ENCODE measurements around the gene HOXA6. TPM values are rescaled to one million over a fixed set of nuclear protein-coding genes. Genes with fewer than 3 reads are reported as not detected.

HOXA6 gene
- total and polyA plus RNA-seq, 4 donors = 0.97 to 7.6 (median 6.3) TPM; not detected in 1

DNA sequence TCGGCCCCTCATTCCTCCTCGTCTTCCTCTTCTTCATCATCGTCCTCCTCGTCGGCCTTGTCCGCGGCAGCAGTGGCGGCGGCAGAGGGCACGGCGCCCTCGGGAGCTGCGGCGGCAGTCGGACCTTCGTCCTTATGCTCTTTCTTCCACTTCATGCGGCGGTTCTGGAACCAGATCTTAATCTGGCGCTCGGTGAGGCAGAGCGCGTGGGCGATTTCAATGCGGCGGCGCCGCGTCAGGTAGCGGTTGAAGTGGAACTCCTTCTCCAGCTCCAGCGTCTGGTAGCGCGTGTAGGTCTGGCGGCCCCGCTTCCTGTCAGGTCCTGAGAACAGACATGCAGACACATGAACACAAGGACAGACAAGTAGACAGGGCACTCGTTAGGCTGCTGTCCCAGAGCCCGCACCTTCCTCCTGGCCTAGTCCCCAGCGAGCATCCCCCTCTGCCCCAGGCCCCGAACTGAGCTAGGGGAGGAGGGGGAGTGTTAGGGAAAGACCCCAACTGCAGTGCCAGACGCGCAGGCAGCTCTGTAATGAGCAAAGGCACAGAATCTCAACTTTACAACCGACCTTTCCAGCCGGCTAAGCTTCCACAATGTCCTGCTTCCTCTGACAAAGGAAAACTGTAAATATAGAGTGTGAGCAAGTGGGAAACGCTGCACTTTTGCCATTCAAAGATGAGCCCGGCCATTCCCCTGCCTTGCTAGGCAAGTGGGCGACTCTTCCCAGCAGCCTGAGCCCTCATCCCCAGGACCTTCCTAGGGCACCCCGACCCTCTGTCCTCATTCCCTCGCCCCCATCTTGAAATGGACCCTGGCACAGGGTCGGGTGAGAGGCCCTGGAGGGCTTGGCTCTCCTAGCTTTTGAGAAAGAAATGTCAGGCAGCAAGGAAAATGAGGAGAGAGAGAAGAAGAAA is 7.6 kb upstream of the HOXA6 start:
- WGBS, 2 donors = 55 to 80% methylated on average over 48 of the region's 48 CpGs
- no peak overlapping the region for H3K4me3 ChIP-seq (ENCODE audit: low read length in 2 of 2)
- ATAC-seq (ENCODE audit: low FRiP score) (no peak), DNase-seq (peak in 1 of 2 donors; percentile 84)
- no peaks in the 10 kb centered on the region for H3K9me3 ChIP-seq (ENCODE audit: control insufficient read depth, low read length)
- intact Hi-C loops (cut with DNase I) = loop anchor here (5.0 to 10.0 kb wide), 3 partner anchors 788 to 1298 kb away; partner anchors contain the start of genes CBX3 (in 1 of the 2) and HNRNPA2B1 (in 1 of the 2)
- no peaks in the 10 kb centered on the region for H3K36me3 ChIP-seq (ENCODE audit: control insufficient read depth in 1 of 2, insufficient read depth in 2 of 2, low read length in 1 of 2)
- H3K4me1 ChIP-seq (ENCODE audit: control insufficient read depth in 1 of 2, insufficient read depth in 2 of 2, low read length in 2 of 2) = peaks cover 0 to 2% of the 10 kb centered on the region in 2 donors
- no peaks in the 10 kb centered on the region for H3K27me3 ChIP-seq (ENCODE audit: control insufficient read depth in 1 of 2, insufficient read depth in 2 of 2, low read length in 1 of 2)
- no peak overlapping the region for H3K27ac ChIP-seq (ENCODE audit: low read depth in 1 of 2, low read length in 2 of 2)

DNA sequence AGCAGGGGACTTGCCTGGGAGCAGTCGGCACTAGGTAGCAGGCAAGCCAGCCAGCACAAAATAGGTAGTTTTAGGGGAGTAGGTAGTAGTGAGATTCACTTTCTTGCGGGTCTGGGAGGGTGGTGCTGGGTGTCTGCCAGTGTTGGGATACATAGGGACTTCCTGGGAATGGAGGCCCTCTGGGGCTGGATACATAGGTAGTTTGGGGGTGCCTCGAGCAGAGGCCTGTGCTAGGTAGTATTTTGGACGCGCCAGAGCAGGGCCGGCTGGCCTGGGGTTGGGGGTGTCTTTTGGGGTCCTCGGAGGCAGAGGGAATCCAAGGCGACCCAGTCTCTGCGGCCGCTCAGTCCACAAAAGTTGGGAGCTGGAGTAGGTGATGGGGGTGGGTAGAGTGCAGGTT is 6.8 kb upstream of the HOXA6 start:
- DNase-seq = no peak
- intact Hi-C loops (cut with DNase I) = loop anchor here in 1 of 2 donors (5.0 to 10.0 kb wide), 2 partner anchors 950 to 1297 kb away; partner anchors contain the start of genes CBX3 and HNRNPA2B1
- no peaks in the 10 kb centered on the region for H3K36me3 ChIP-seq (ENCODE audit: control insufficient read depth in 1 of 2, insufficient read depth in 2 of 2, low read length in 1 of 2)
- H3K4me3 ChIP-seq (ENCODE audit: low read length in 2 of 2) = no peak overlapping the region
- H3K27ac ChIP-seq (ENCODE audit: low read depth in 1 of 2, low read length in 2 of 2) = no peak overlapping the region
- 67 to 89% methylated on average over 10 of the region's 10 CpGs for WGBS, 2 donors
- H3K9me3 ChIP-seq (ENCODE audit: control insufficient read depth, low read length) = no peaks in the 10 kb centered on the region
- no peak for ATAC-seq (ENCODE audit: low FRiP score)
- H3K4me1 ChIP-seq (ENCODE audit: control insufficient read depth in 1 of 2, insufficient read depth in 2 of 2, low read length in 2 of 2) = peaks cover 0 to 2% of the 10 kb centered on the region in 2 donors
- no peaks in the 10 kb centered on the region for H3K27me3 ChIP-seq (ENCODE audit: control insufficient read depth in 1 of 2, insufficient read depth in 2 of 2, low read length in 1 of 2)

DNA sequence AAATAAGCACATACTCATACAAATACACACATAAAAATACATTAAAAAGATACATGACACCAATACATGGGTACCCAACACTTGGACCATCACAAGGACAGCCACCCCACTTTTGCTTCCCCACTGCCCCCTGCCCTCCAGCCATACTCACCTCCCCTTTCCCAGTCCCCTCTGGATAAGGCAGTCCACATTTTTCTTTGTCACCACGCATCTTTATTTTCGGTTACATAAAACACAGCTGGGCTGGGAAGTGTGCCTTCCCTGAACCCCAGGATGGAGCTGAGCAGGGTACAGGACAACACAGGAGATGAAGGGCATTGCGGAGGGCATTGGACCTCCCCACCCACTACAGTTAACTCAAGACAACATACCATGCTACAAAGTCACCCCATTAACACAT is 6.0 kb upstream of the HOXA6 start:
- DNase-seq = no peak
- Histone ChIP-seq H3K4me1 (ENCODE audit: control insufficient read depth in 1 of 2, insufficient read depth in 2 of 2, low read length in 2 of 2) (peaks cover 0 to 2% of the 10 kb centered on the region in 2 donors), H3K9me3 (ENCODE audit: control insufficient read depth, low read length) (no peaks in the 10 kb centered on the region), H3K4me3 (ENCODE audit: low read length in 2 of 2) (no peak overlapping the region), H3K27ac (ENCODE audit: low read depth in 1 of 2, low read length in 2 of 2) (no peak overlapping the region), H3K27me3 (ENCODE audit: control insufficient read depth in 1 of 2, insufficient read depth in 2 of 2, low read length in 1 of 2) (no peaks in the 10 kb centered on the region), H3K36me3 (ENCODE audit: control insufficient read depth in 1 of 2, insufficient read depth in 2 of 2, low read length in 1 of 2) (no peaks in the 10 kb centered on the region)
- ATAC-seq (ENCODE audit: low FRiP score) = no peak
- WGBS, 2 donors = 76 to 98% methylated on average over 3 of the region's 3 CpGs
- intact Hi-C loops (cut with DNase I) = loop anchor here in 1 of 2 donors (5.0 to 10.0 kb wide), 2 partner anchors 949 to 1296 kb away; partner anchors contain the start of genes CBX3 and HNRNPA2B1

DNA sequence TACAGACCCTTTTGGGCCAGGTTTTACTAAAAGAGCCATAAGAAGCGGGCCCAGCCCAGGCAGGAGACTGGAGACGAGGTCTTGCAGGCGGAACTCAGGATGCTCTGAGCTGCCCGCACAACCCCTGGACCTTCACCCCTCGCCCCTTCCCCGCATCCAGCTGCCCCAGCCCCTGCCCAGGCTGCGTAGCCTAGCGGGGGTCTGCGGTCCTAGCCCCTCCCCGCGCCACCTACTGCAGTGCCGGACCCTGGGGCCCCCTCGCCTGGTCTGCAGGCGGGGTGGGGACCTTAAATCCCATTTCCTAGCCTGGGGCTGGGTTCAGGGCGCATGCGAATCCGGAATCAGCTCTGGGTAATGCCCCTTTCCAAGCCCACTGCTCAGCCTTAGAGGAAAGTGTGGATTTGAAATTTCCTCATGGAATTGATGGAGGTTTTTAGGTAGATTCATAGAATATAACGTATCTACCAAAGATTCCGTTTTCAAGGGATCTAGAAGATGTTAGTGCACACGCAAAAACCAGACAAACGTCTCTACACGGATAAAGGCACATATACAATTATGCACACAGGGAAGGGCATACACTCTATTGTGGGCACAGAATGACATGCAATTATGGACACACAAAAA is 5.4 kb upstream of the HOXA6 start:
- no peaks in the 10 kb centered on the region for H3K36me3 ChIP-seq (ENCODE audit: control insufficient read depth in 1 of 2, insufficient read depth in 2 of 2, low read length in 1 of 2)
- intact Hi-C loops (cut with DNase I) = loop anchor here in 1 of 2 donors (5.0 to 10.0 kb wide), 2 partner anchors 948 to 1296 kb away; partner anchors contain the start of genes CBX3 and HNRNPA2B1
- ATAC-seq (ENCODE audit: low FRiP score) (no peak), DNase-seq (peak in 1 of 2 donors; percentile 77)
- no peaks in the 10 kb centered on the region for H3K9me3 ChIP-seq (ENCODE audit: control insufficient read depth, low read length)
- H3K27ac ChIP-seq (ENCODE audit: low read depth in 1 of 2, low read length in 2 of 2) = no peak overlapping the region
- no peaks in the 10 kb centered on the region for H3K27me3 ChIP-seq (ENCODE audit: control insufficient read depth in 1 of 2, insufficient read depth in 2 of 2, low read length in 1 of 2)
- peaks cover 0 to 2% of the 10 kb centered on the region in 2 donors for H3K4me1 ChIP-seq (ENCODE audit: control insufficient read depth in 1 of 2, insufficient read depth in 2 of 2, low read length in 2 of 2)
- 59 to 83% methylated on average over 22 of the region's 22 CpGs for WGBS, 2 donors
- H3K4me3 ChIP-seq (ENCODE audit: low read length in 2 of 2) = no peak overlapping the region

DNA sequence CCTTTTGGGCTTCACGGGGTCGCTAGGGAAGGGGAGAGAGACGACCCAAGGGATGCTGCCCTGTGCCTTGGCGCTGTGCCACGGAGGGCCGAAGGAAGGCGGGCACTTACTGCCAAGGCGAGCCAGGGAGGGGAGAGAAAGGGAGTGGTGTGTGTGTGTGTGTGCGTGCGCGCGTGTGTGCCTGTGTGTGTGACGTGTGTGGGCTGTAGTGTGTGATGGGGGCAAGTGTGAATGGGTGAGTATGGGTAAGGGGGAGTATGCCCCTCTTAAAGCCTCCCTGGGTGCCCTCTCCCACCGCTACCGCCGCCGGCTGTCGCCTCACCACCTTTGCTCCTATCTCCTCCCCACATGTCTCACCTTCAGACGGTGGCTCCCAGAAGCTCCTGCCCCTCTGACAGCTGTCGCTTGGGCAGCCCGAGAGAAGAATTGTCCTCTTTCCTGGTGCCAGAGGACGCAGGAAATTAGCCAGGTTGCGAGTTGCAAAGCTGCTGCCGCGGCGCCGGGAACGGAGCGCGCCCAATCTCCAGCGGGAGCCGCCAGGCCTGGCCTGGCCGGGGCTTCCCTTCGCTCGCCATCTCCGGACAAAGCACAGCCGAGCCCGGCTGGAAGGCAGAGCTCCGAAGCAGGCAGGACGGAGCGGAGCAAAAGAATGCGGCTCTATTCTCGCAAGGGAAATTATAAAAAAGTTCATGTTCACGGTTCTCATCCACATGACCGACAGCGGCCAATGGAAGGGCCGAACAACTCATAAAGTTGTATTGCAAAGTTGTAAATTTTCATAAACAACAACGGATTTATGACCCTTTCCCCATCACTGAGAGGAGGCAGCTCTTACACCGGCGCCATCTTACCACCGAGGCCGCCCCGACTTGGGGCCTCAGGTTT is 4.6 kb upstream of the HOXA6 start, which contains the start of gene HOXA3:
TSS of gene HOXA3 (minus strand) at position 653 of the 885 bp plus-strand sequence. CDS start 41,943 bp downstream, outside the sequence.
- WGBS, 2 donors = 8 to 9% methylated on average over 48 to 53 of the region's 53 CpGs
- Histone ChIP-seq H3K36me3 (ENCODE audit: control insufficient read depth in 1 of 2, insufficient read depth in 2 of 2, low read length in 1 of 2) (no peaks in the 10 kb centered on the region), H3K4me1 (ENCODE audit: control insufficient read depth in 1 of 2, insufficient read depth in 2 of 2, low read length in 2 of 2) (peaks cover 0 to 2% of the 10 kb centered on the region in 2 donors), H3K9me3 (ENCODE audit: control insufficient read depth, low read length) (no peaks in the 10 kb centered on the region), H3K4me3 (ENCODE audit: low read length in 2 of 2) (peak within 1 kb of the TSS; percentile 4 to 23), H3K27me3 (ENCODE audit: control insufficient read depth in 1 of 2, insufficient read depth in 2 of 2, low read length in 1 of 2) (no peaks in the 10 kb centered on the region), H3K27ac (ENCODE audit: low read depth in 1 of 2, low read length in 2 of 2) (peak within 1 kb of the TSS; percentile 23 to 65)
- DNase-seq (peak in 1 of 2 donors; percentile 88), ATAC-seq (ENCODE audit: low FRiP score) (peak; percentile 58)
- intact Hi-C loops (cut with DNase I) = loop anchor here in 1 of 2 donors (5.0 to 10.0 kb wide), 2 partner anchors 947 to 1295 kb away; partner anchors contain the start of genes CBX3 and HNRNPA2B1

DNA sequence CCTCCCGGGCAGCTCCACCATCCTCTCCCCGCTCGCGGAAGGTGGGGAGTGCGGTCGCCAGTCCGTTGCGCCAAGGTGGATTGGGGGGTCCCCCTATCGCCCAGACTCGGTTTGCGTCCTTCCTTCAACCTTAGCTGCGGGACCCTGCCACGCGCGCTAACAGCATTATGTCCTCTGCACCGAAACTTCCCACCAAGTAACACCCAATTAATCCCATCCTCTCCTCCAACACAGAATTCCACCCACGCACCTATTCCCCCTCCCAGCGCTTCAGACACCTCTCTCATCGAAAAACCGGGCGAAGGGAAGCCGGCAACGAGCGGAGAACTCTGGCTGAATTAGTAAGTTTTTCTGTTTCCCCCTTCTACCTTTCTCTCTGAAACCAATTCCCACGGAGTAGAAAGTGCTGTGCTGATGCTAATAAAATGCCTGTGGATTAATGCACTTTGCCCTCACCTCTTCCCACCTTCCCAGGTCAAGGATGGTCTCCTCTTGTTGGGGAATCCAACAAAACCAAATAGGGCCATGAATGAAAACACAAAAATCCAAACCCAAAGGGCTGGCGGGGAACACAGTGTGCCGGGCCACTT is 3.9 kb upstream of the HOXA6 start:
- WGBS, 2 donors = 6 to 8% methylated on average over 27 of the region's 27 CpGs
- ATAC-seq (ENCODE audit: low FRiP score) (no peak), DNase-seq (no peak)
- Histone ChIP-seq H3K4me3 (ENCODE audit: low read length in 2 of 2) (peak overlapping the region; percentile 4 to 23), H3K36me3 (ENCODE audit: control insufficient read depth in 1 of 2, insufficient read depth in 2 of 2, low read length in 1 of 2) (no peaks in the 10 kb centered on the region), H3K27me3 (ENCODE audit: control insufficient read depth in 1 of 2, insufficient read depth in 2 of 2, low read length in 1 of 2) (no peaks in the 10 kb centered on the region), H3K27ac (ENCODE audit: low read depth in 1 of 2, low read length in 2 of 2) (peak overlapping the region in 1 of 2 donors; percentile 65), H3K9me3 (ENCODE audit: control insufficient read depth, low read length) (no peaks in the 10 kb centered on the region), H3K4me1 (ENCODE audit: control insufficient read depth in 1 of 2, insufficient read depth in 2 of 2, low read length in 2 of 2) (peaks cover 0 to 2% of the 10 kb centered on the region in 2 donors)
- intact Hi-C loops (cut with DNase I) = loop anchor here in 1 of 2 donors (5.0 to 10.0 kb wide), 2 partner anchors 947 to 1294 kb away; partner anchors contain the start of genes CBX3 and HNRNPA2B1

DNA sequence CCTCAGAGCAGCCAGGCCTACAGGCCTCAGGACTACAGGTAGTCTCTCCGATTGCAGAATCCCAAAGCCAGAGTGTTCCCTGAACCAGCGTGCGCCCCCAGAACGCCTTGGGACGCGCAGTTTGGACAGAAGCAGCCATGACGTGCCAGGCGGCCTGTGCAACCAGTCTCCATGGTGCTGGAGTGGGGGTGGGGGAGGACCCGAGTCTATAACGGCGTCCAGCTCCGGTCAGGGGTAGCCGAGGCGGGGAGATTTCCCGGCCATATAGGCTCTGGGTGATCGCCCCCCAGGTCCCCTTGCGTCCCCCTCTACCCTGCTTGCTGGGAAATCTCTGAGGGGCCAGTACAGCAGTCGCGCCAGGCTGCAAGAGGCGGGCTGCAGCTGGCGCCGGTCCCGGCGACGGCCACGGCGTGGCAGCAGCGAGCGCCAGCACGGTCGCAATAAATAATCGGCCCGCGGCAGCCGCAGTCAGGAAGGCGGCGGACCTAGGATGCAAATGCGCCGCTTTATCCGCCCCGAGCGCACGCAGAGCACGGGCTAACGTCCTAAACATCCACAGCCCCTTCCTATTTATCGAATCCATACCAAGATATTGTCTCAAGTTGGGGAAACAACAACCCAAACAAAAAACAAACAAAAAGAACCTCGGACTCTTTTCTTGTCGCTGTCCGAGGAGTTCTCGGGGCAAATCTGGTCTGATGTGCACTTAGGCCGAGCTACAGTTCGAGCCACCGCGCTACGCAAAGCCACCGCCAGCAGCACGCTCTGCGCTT is 3.2 kb upstream of the HOXA6 start:
- Histone ChIP-seq H3K4me1 (ENCODE audit: control insufficient read depth in 1 of 2, insufficient read depth in 2 of 2, low read length in 2 of 2) (peaks cover 0 to 2% of the 10 kb centered on the region in 2 donors), H3K36me3 (ENCODE audit: control insufficient read depth in 1 of 2, insufficient read depth in 2 of 2, low read length in 1 of 2) (no peaks in the 10 kb centered on the region), H3K27ac (ENCODE audit: low read depth in 1 of 2, low read length in 2 of 2) (peak overlapping the region in 1 of 2 donors; percentile 65), H3K4me3 (ENCODE audit: low read length in 2 of 2) (peak overlapping the region; percentile 7 to 33), H3K27me3 (ENCODE audit: control insufficient read depth in 1 of 2, insufficient read depth in 2 of 2, low read length in 1 of 2) (no peaks in the 10 kb centered on the region), H3K9me3 (ENCODE audit: control insufficient read depth, low read length) (no peaks in the 10 kb centered on the region)
- 1 to 2% methylated on average over 58 of the region's 58 CpGs for WGBS, 2 donors
- DNase-seq = peak; percentile 84 to 93
- intact Hi-C loops (cut with DNase I) = loop anchor here in 1 of 2 donors (5.0 to 10.0 kb wide), 2 partner anchors 946 to 1293 kb away; partner anchors contain the start of genes CBX3 and HNRNPA2B1
- ATAC-seq (ENCODE audit: low FRiP score) = peak; percentile 81

All from aorta (tissue), 5 donors.